Hair follicle dermal papilla cell (primary cell): ENCODE data around the gene TADA2B. TPM values are rescaled to one million over a fixed set of nuclear protein-coding genes. Genes with fewer than 3 reads are reported as not detected.

Experiments used
- total RNA-seq: library from RNA; depleted of rRNA; stranded (reverse); fragments of >200 nt; gene quantifications from 2 replicates; pipeline ENCODE4 v1.2.3, GENCODE V29; 2012

Gene TADA2B
- 17.1 and 21.1 TPM in 2 replicates for total RNA-seq

GRCh38 chr4:7043284-7044136 is at the start of gene TADA2B:
Gene TADA2B (plus strand): TSS chr4:7043372. CDS start chr4:7043580, 208 bp downstream.

DNA sequence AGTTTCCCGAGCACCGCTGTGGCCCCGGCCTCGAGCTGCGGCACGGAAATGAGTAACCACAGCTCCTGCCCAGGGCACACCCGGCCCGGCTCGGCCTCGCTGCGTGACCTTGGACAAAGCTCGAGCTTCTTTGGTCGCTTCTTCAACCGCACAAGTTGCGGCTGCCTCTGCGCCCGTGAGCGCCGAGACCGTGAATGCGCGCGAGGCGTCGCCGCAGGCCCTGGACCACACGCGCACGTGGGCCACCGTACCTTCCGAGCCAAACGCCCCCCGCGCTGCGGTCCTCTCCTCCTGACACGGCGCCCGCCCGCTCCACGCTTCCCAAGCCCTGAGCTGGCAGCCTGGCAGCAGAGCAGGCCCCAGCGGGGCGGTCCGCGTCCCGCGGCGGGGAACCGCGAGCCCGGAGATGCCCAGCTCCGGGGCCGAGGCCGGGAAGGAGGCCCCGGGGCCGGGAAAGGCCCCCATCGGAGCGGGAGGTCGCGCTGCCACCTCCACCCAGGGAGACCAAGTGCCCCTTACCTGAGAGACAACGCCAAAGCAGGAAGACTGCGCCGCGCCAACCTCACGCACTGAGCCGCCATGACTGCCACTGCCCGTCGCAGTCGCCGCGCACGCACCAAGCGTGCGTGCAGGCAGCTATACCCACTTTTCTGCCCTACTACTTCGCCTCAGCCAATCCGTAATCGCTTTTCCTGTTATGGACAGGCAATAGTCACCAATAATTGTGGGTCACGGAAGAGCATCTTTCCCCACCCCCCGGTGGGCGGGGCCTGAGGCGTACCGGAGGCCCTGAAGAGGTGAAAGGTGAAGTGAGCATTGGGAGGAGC is 24.5 kb downstream of the TADA2B start, which contains the start of gene GRPEL1:
GRPEL1 (minus strand) TSS at position 613 of the 827 bp plus-strand sequence; CDS start at position 581, 32 bp downstream.

Other genes with a start within 250 kb of the TADA2B start
- gene TBC1D14, start 133.5 kb upstream of the TADA2B start, total RNA-seq = 43.8 and 59.2 TPM in 2 replicates
- gene GRPEL1, start 24.7 kb downstream of the TADA2B start, total RNA-seq = 17.5 and 19.2 TPM in 2 replicates
- 0.36 and 0.49 TPM in 2 replicates for gene SORCS2, start 149.2 kb downstream of the TADA2B start, total RNA-seq